ENCODE measurements around the gene SSX2B.
"Not testable (repeated sequence)": the region's sequence is repeated elsewhere in the genome, so short reads cannot be mapped to it uniquely, and the experiment has no call there.

The SSX2B gene, protein sequence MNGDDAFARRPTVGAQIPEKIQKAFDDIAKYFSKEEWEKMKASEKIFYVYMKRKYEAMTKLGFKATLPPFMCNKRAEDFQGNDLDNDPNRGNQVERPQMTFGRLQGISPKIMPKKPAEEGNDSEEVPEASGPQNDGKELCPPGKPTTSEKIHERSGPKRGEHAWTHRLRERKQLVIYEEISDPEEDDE

GRCh38 chrX:52750952-52751351 is at the start of gene SSX2B:
Gene SSX2B, plus strand, starts transcription at chrX:52751252. Its CDS starts 1,429 bp downstream, at chrX:52752681.
- in situ Hi-C loops (cut with MboI; ENCODE audit: low sequenced_read_pairs): not testable (repeated sequence)

GRCh38 chrX:52707078-52707477 is 44.0 kb upstream of the SSX2B start, which contains the start of gene SSX2:
Gene SSX2, minus strand, starts transcription at chrX:52707178. Its CDS starts 1,429 bp downstream, at chrX:52705749.
- in situ Hi-C loops (cut with MboI; ENCODE audit: low sequenced_read_pairs): not testable (repeated sequence)

- in situ Hi-C loops (cut with MboI; ENCODE audit: low sequenced_read_pairs): not testable (repeated sequence)
Measured at GRCh38 chrX:52765983-52766382, 14.9 kb downstream of the SSX2B start.

GRCh38 chrX:52773504-52773903 is 22.5 kb downstream of the SSX2B start:
- in situ Hi-C loops (cut with MboI; ENCODE audit: low sequenced_read_pairs): not testable (repeated sequence)

GRCh38 chrX:52797327-52797726 is 46.3 kb downstream of the SSX2B start, which contains the start of gene SPANXN5:
Gene SPANXN5, minus strand, starts transcription at chrX:52797427. Its CDS starts 79 bp downstream, at chrX:52797348.
- in situ Hi-C loops (cut with MboI; ENCODE audit: low sequenced_read_pairs): not testable (repeated sequence)

GRCh38 chrX:52804876-52805275 is 53.8 kb downstream of the SSX2B start:
- in situ Hi-C loops (cut with MboI; ENCODE audit: low sequenced_read_pairs): not testable (repeated sequence)

Measured in HL-60/S4 treated with phorbol 12-myristate 13-acetate at 8.2 ng/mL for 4 days and 3 days (cell line).